ENCODE measurements around the gene UBIAD1.

Gene UBIAD1

DNA sequence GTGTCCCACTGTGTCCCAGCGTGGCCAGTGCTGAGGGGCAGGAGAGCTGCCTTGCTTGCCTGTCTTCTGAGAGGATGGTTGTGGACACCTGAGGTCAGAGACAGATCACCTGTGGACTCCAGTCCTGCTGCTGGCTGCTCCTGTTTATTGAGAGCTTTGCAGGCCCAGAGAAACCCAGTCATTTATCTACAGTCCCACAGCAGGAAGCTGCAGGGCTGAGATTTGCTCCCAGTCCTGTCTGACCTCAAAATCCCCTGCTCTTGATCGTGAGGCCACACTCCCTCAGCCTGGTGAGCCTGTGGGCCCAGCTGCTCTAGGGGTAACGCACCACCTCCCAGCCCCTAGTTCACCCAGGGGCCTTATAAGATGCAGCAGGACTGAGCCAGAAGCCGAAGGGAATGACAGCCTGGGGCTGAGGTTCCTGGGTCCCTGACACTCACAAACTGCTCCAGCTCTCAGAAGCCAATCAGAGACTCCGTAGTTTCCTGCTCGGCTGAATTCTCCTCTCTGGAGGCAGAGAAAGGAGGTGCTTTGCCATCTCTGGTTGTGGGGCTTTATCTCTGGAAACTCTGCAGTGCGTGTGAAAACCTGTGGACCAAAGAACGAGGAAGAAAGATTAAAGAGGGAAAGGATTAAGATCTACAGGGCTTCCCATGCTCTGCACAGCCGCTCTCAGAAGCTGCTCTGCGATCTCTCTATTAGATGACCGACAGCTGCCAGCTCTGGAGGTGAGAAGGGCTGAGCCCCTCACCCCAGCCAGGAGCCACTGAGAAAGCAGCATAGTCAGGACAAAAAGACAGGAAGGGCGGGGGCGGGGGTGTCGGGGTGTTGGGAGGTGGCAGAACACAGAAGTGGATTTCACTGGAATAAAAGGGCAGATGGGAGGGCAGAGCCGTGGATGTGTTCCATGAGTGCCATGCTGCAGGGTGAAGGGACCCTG lies 39.1 kb downstream of the UBIAD1 start:
- DNase-seq (ENCODE audit: low read depth in 2 of 2), result no peak

DNA sequence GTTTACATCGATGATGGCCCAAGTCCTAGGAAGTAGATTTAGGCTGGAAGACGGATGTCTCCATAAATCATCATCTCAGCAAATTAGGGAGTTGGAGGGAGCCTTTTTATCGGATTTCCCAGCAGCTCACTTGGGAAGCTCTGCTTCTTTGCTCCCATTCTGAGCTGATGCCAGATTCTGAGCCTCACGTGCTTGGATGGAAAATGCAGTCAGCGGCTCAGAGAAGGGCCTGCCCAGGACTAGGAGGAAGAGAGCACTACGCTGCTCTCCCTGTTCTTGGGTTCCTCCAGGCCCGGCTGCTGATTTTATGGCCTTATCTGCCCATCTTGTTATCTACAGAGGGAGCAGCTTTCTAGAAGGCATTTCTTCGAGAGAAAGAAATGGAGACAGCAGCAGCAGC lies 42.0 kb downstream of the UBIAD1 start:
- DNase-seq (ENCODE audit: low read depth in 2 of 2), result no peak

DNA sequence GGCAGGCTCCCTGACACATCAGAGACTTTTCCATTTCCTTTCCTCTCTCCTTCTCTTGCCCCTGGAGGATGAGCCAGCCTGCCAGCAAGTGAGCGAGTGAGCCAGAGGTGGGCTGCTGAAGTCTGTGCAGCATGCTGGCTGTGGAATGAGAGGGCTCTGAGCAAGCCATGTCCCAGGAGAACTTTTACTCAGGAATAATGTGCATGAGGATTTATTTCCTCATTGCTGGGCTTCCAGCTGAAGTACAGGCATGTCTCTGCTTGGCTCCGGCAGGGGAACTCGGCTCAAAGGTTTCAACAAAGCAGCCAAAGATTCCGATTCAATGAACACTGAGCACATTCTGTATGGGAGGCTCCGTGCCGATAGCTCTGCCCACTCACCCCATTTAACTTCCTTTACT lies 43.7 kb downstream of the UBIAD1 start:
- no peak for DNase-seq (ENCODE audit: low read depth in 2 of 2)

DNA sequence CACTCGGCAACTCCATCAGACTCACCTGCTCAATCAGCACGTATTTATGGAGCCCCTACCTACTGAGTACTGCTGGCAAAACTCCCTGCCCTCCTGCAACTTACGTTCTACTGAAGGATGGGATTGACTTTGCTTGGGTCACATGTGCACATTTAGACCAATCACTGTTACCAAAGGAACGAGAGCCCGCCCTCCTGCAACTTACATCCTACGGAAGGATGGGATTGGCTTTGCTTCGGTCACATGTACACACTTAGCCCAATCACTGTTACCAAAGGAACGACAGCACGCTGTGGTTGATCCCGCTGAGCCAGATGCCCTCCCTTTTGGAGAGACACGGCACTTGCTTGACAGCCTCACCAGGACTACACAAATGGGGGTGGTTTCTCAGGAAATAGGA lies 46.0 kb downstream of the UBIAD1 start:
- DNase-seq (ENCODE audit: low read depth in 2 of 2), result no peak

DNA sequence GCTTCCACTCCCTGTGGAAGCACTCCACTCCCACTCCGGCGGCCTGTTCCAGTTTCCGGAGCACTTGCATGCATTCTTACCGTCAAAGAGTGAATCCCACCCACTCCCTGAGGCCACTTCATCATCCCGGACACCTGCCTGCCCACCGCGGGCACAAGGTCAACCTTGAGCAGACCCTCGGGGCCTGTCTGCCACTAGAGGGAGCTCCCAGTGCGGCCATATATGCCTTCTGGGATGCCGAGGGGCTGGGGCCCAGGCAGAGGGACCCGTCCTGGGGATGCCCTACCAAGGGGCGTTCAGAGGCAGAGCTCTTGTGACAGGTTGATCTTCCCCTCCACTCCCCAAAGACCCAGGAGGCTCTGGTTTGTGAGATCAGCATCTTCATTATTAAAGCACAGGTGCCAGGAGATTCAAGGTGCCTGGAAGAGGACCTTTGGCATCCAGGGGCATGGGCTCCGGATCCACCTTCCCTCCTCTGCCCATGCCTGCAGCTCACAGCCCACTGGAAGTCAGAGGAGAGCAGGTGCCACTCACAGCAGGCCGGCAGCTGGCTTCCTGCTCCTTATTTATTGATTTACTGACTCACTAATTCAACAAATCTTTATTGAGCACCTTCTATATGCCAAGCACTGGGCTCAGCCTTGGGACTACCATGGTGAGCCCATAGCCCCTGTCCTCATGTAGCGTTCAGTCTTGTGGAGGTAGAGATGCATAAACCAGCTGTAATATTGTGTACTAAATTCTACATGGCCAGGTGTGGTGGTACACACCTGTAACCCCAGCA lies 47.3 kb downstream of the UBIAD1 start:
- peak; percentile 7 to 21 for DNase-seq (ENCODE audit: low read depth in 2 of 2)

DNA sequence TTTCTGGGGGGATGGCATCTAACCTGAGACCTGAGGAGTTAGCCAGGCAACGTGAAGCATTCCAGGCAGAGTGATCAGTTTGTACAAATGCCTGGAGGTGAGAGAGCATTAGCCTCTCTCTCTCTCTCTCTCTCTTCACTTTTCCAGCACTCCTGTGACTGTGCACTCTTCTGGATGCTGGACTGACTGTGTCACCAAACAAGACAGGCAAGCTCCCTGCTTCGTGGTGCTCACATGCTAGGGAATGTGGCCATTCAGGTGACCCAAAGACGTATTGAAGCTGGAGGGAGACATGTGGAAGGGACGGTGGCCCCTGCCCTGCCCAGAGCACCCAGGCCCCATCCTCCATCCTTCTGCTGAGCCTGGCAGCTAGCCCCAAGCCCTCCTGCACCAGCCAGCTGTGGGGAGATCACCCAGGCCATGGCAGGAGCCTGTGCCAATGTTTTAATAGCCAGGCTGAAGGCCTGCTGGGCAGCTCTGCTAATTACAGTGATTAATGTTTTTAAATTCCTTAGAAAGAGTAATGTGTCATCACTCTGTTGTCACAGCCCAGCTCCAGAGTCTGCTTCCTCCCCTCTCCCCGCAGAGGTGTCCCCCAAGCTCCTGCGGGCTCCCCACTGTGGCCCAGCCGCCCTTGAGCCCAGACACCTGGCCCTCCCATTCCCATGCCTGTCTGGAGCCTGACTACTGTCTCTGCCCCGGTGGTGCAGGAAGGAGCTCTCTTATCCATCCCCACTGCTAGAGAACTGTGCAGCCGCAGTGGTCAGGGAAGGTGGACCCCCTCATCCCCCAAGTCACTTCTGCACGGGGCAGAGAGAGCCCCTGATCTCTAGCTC lies 48.9 kb downstream of the UBIAD1 start:
- no peak for DNase-seq (ENCODE audit: low read depth in 2 of 2)

DNA sequence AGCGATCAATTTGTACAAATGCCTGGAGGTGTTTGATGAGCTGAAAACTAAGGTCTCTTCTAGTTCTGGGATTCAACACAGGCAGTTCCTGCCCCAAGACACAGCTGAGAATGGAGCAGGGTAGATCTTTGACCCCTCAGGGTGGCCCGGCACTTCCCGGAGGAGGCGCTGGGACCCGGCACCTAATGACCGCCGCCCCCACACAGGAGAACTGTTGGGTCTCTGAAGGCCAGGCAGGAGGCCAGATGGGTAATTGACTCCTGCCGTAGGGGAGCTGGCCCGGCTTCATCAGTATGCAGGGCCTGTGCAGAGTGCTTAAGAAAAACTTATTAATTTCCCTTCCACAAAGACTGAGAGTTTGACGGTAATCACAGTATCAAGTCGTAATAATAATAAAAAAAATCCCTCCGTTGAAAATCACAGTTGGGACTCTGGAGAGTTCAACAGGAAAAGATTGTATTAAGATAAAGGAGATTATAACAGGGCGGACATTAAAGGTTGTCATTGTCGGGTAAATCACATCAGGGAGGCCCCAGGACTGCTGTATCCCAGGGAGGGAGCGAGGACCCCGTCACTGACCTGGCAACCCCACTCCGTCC lies 51.7 kb downstream of the UBIAD1 start:
- no peak for DNase-seq (ENCODE audit: low read depth in 2 of 2)

DNA sequence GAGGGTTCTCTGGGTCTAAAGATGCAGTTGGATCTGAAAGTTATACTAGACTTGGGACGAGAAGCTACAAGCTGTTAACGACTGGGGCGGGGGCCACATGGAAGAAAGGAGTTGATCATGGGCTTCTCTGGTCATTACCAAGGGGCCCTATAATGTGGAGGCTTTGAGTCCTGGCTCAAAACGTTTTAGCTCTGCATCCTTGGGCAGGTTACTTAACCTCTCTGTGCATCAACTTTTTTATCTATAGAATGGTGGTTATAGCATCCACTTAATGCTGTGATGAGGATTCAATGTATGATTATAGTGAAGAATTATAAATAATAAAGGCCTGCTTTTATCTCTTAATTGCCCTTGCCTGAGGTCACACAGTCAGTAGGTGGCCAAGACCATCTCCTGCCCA lies 53.1 kb downstream of the UBIAD1 start:
- DNase-seq (ENCODE audit: low read depth in 2 of 2), result no peak

DNA sequence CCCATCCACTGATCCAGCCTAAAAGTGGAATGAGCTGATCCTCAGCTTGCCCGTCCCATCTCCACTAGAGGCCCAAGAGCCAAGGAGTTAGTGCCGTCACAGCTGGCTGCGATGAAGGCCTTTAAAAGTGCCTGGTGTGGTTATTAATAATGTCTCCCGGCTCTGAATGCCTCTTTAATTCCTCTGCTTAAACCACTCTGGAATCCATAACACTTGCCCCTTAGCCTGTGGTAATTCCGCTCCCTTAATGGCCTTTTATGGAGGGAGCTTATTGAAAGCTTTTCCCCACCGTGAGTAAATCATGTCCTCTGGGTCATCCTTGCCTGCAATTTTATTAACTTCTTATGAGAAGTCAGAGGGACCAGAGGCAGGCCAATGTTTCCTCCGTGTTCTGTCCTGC lies 55.4 kb downstream of the UBIAD1 start:
- no peak for DNase-seq (ENCODE audit: low read depth in 2 of 2)

DNA sequence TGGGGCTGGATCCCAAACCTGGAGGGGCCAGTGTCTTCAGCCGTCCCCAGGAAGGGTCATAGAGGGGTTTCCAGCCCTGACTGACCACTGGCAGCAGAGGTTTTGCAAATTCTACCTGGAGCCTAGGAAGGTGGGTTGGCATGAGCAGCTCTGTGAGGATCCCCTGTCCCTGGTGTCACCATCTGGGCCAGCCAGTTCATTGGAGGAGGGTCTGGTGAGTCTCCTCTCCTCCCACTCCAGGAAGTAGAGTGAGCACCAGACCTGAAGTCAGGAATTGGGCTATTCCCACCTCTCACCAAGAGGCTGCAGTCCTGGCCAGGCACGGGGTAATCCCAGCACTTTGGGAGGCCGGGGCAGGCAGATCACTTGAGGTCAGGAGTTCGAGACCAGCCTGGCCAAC lies 57.4 kb downstream of the UBIAD1 start:
- no peak for DNase-seq (ENCODE audit: low read depth in 2 of 2)

DNA sequence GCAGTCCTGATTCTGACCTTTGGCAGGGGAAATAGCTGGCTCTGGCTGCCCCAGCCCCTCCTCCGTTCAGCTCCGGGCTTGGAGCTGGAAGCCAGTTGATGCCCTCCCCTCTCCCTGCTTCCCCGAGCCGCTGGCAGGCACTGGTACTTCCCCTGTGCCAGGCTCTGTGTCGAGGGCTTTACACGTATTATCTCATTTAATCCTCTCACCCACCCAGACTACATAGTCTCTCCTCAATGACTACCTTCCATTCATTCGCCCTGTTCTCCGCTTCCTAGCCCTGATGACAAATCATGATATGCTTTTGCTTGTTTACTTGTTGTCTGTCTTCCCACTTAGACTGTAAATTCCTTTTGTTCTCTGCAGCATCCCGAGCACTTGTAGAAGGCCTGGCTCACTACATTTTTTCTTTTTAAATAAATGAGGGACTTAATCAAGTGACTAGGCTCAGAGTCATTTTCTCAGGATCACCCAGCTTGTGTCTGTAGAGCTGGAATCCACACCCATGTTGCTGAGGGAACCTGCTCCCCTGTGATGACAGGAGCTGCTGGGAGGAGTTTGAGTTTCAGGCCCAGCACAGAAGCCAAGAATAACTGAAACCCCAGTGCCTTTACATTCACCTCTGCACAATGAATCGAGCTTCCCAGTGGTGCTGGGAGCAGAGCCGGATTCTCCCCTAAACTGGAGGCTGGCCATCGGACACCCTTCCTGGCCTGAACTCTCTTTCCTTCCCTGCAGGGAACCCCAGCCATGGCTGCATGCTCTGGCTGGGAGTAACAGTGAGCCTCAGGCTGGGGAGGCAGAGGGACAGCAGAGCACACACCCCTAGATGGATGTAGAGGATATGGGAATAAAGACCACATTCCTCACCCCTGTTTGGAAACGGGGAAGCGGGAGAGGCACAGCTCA lies 58.3 kb downstream of the UBIAD1 start:
- no peak for DNase-seq (ENCODE audit: low read depth in 2 of 2)

DNA sequence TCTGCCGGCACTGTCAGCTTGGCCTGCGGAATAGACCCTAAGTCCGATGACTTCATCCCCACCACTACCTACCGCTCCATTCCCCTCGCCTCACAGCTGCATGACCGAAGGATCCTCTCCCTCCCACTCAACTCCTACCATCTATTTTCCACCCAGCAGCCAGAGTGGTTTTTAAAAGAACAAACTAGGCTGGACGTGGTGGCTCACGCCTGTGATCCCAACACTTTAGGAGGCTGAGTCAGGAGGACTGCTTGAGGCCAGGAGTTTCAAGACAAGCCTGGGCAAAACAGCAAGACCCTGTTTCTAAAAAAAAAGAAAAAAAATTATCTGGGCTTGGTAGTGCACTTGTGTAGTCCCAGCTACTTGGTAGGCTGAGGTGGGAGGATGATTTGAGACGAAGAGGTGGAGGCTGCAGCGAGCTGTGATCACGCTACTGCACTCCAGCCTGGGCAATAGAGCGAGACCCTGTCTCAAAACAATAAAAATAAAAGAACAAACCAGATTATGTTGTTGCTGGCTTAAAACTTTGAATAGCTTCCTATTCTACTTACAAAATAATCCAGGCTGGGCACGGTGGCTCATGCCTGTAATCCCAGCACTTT lies 59.0 kb downstream of the UBIAD1 start:
- DNase-seq (ENCODE audit: low read depth in 2 of 2), result no peak

DNA sequence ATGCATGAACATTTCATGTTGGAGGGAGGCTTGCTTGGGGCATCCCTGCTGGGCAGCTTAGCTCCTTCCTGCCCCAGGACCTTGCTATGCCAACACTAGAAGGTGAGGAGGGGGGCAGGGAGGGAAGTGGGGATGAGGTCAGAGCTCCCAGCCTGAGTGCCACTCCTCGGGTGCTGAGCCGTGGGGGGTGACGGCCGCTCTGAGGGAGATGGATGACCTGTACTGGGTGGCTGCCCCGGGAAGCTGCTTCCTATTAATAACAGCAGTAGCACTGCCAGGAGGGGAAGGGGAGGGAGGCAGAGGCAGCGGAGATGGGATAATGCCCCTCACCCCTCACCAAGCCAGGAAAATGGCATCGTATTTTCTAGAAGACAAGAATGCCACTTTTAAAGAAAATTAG lies 60.6 kb downstream of the UBIAD1 start:
- DNase-seq (ENCODE audit: low read depth in 2 of 2), result no peak

DNA sequence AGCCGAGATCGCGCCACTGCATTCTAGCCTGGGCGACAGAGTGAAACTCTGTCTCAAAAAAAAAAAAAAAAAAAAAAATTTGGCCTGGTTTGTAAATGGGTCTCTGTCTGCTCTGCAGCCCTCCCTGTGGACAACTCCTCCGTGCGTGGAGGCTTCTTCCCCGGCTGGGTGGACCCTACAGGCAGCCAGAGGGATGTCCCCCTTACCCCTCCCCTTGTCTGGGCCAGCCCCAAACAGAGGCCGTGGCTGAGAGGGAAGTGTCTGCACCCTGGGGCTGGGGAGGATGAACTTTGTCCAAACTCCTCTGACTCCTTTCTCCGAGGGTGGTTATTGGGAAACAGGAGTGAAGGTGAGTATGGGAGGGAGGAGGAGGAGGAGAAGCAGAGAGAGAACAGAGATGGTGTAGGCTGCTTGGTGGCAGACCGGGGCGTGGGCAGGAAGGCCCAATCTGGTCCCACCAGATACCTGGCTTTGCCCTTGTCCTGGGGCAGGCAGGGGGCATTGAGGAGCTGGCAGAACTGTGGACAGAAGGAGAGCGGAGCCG lies 61.3 kb downstream of the UBIAD1 start:
- DNase-seq (ENCODE audit: low read depth in 2 of 2), result no peak

DNA sequence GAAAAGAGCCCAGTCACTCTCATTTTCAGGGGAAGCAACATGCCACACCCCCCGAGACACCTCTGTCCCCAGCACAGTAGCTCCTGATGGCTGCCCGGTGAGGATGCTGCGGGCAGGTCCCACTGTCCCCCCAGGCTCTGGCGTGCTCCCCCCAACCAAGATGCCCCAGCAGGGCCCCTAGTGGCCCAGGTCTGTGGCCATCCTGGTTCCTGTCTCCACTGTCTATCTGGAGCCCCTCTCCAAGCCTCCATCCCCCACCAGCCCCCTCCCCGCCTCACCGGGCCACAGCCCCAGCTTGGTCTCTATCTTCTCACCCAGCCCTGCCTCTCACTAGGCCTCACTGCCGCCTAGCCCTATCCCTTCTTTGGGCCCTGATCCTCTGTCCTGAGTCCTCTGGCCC lies 61.8 kb downstream of the UBIAD1 start:
- no peak for DNase-seq (ENCODE audit: low read depth in 2 of 2)

DNA sequence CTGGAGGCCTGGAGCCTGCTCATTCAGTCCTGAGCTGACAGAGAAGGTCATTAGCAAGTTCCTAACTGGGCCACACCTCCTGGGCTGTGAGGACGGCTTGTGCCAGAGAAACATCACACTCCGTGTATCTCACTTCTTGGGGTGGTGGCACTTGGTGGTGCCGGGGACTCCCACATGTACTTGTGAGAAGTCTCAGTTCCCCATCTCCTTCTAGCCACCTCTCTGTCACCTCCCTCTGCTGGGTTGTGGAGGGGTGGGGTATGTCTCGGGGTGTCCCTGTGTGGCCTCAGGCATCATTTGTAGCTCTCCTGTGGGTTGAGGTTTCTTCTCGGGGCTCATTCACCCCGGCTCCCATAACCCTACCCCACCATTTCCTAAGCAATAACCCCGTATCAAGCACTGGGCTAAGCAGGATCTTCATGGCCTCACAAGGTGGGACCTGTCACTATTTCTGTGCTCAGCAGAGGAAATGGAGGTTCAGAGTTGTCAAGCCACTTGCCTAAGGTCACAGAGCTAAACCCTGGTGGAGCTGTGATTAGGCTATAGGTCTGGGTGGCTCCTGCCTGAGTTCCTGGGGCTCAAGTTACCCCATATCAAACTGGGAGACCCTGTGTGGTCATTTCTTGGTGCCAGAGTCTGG lies 62.5 kb downstream of the UBIAD1 start:
- no peak for DNase-seq (ENCODE audit: low read depth in 2 of 2)

DNA sequence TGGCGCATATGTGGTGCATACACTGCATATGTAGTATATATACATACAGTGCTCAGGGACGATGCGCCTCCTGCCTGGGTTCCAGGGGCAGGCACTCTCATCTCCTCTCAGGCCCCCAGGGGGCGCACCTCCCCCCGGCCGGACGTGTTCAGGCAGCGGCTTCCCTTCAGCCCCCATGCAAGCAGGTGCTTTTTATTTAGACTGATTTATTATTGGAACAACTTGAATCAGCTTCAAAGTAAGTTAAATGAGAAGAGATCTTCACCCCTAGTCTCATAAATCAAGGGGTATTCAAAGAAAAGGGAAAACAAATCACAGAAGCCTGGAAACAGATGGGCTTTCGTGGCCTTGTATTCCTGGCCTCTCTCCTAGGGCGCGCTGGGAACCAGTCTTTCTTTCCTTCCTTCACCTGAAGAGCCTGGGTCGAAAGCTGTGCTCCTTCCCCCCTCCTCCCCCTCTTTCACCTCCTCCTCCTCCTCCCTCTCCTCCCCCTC lies 64.6 kb downstream of the UBIAD1 start:
- peak; percentile 53 to 54 for DNase-seq (ENCODE audit: low read depth in 2 of 2)

Data from activated CD4-positive, alpha-beta T cell treated with anti-CD3 and anti-CD28 coated beads for 24 hours (primary cell).